Measurements from ENCODE around the gene LCN15.
"Not testable (repeated sequence)": the region's sequence is repeated elsewhere in the genome, so short reads cannot be mapped to it uniquely, and the experiment has no call there.

Gene LCN15

DNA sequence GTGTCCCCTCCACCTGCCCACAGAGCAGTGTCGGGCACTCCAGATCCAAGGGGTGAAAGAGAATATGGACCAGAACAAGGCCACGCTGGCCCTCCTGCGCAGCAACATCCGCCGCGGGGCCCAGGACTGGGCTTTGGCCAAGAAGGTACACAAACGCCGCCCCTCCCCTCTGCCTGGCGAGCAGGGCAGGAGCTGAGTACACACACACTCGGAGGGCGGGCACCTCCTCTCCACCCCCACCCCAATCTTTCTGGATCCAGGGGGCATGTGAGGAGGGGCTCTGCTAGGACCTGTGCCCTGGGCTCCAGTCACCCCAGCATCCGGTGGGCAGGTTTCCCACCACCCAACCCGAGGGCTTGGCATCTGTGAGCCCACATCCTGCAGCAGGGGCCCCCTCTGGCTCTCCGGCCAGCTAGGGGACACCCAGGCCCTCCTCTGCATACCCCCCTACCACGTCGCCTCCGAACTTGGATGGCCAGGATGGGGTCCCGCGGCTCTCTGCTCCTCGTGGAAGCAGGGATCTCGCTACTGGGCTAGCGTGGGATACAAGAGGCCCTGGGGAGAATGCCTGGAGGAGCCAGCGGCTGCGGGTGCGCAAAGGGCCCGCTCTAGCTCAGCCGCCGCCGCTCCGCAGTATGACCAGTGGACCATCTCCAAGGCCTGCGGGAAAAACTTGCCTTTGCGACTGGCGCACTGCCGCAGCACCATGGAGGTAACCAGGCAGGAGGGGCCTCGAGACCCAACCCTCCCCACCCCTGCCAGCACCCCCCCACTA, 34.9 kb upstream of the LCN15 start:
- H3K36me3 ChIP-seq (ENCODE audit: insufficient read depth, insufficient read length, low read length) = peaks cover 15% of the 10 kb centered on the region
- peak overlapping the region; percentile 32 for H3K4me3 ChIP-seq (ENCODE audit: insufficient read length, low read depth)
- peaks cover 20% of the 10 kb centered on the region for H3K4me1 ChIP-seq (ENCODE audit: insufficient read depth, insufficient read length)
- no peak for DNase-seq (ENCODE audit: low read depth, low spot score)
- peaks cover 21% of the 10 kb centered on the region for H3K27me3 ChIP-seq (ENCODE audit: insufficient read depth, insufficient read length)
- peak overlapping the region; percentile 68 for H3K9ac ChIP-seq (ENCODE audit: insufficient read length, low read depth)
- H3K9me3 ChIP-seq (ENCODE audit: insufficient read depth, low read length) = no peaks in the 10 kb centered on the region
- TF ChIP-seq ZNF274 (IDR thresholded peaks at IDR 0.05; ENCODE audit: low read depth, low read length) = no peak
- TF ChIP-seq SUZ12 (IDR thresholded peaks at IDR 0.05; ENCODE audit: extremely low read depth, insufficient read depth, insufficient read length) = no peak

DNA sequence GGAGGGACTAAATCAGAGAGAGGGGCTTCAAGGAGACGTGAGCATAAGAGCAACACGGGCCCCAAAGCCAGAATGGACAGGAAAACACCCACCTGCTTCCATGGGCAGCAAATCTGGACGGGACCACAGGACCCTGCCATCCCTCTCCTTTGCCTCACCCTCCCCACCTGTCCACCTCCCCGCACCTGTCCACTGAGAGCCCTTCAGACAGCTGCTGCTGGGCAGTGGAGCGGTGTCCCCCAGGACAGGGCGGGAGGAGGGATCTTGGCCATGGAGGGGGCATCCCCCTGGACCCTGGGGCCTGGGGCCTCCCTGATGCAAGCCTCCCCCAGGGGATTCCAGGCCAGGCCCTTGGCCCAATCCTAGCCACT, 34.4 kb upstream of the LCN15 start:
- H3K27me3 ChIP-seq (ENCODE audit: insufficient read depth, insufficient read length) = peaks cover 21% of the 10 kb centered on the region
- no peaks in the 10 kb centered on the region for H3K9me3 ChIP-seq (ENCODE audit: insufficient read depth, low read length)
- peaks cover 13% of the 10 kb centered on the region for H3K36me3 ChIP-seq (ENCODE audit: insufficient read depth, insufficient read length, low read length)
- TF ChIP-seq ZNF274 (IDR thresholded peaks at IDR 0.05; ENCODE audit: low read depth, low read length) = no peak
- no peak overlapping the region for H3K4me3 ChIP-seq (ENCODE audit: insufficient read length, low read depth)
- DNase-seq (ENCODE audit: low read depth, low spot score) = no peak
- H3K4me1 ChIP-seq (ENCODE audit: insufficient read depth, insufficient read length) = peaks cover 20% of the 10 kb centered on the region
- peak overlapping the region; percentile 68 for H3K9ac ChIP-seq (ENCODE audit: insufficient read length, low read depth)

DNA sequence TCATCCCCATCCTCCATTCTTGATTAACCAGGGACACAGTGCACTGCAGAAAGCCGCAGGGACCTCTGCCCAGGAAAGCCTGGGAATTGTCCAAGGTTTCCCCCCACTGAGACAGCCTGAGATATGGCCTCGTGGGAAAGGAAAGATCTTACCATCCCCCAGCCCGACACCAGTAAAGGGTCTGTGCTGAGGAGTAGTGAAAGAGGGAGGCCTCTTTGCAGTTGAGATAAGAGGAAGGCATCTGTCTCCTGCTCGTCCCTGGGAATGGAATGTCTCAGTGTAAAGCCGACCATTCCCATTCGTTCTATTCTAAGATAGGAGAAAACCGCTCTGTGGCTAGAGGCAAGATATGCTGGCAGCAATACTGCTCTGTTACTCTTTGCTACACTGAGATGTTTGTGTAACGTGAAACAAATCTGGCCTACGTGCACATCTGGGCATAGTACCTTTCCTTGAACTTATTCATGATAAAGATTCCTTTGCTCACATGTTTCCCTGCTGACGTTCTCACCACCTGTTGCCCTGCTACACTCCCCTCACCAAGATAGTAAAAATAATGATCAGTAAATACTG, 32.5 kb upstream of the LCN15 start:
- not testable (repeated sequence) for H3K9ac ChIP-seq (ENCODE audit: insufficient read length, low read depth); DNase-seq (ENCODE audit: low read depth, low spot score); H3K9me3 ChIP-seq (ENCODE audit: insufficient read depth, low read length); H3K4me3 ChIP-seq (ENCODE audit: insufficient read length, low read depth)
- peaks cover 29% of the 10 kb centered on the region for H3K4me1 ChIP-seq (ENCODE audit: insufficient read depth, insufficient read length)
- H3K36me3 ChIP-seq (ENCODE audit: insufficient read depth, insufficient read length, low read length) = peaks cover 26% of the 10 kb centered on the region
- H3K27me3 ChIP-seq (ENCODE audit: insufficient read depth, insufficient read length) = peaks cover 16% of the 10 kb centered on the region

DNA sequence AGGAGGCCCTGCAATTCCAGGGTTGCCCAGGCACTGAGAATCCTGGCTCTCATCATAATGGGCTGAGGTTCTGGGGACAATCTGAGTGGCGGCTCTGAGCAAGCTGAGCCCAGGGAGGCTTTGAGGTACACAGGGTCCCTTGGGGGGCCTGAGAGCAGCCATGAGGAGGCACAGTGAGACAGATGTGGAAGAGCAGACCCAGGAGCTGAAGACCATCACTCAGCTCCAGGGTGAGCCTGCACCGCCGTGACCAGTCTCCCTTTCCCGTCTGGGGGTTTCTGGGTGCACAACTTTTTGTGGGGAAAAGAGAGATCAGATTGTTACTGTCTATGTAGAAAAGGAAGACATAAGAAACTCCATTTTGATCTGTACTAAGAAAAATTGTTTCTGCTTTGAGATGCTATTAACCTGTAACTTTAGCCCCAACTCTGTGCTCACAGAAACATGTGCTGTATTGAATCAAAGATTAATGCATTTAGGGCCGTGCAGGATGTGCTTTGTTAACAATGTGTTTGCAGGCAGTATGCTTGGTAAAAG, 32.0 kb upstream of the LCN15 start, which contains the start of gene CCDC183:
CCDC183 (plus strand) TSS at position 101 of the 537 bp plus-strand sequence; CDS start at position 161, 60 bp downstream.
- Histone ChIP-seq H3K4me3 (ENCODE audit: insufficient read length, low read depth) (no peak within 1 kb of the TSS), H3K9me3 (ENCODE audit: insufficient read depth, low read length) (no peaks in the 10 kb centered on the region), H3K9ac (ENCODE audit: insufficient read length, low read depth) (peak within 1 kb of the TSS; percentile 12), H3K27me3 (ENCODE audit: insufficient read depth, insufficient read length) (peaks cover 16% of the 10 kb centered on the region), H3K4me1 (ENCODE audit: insufficient read depth, insufficient read length) (peaks cover 29% of the 10 kb centered on the region), H3K36me3 (ENCODE audit: insufficient read depth, insufficient read length, low read length) (peaks cover 26% of the 10 kb centered on the region)
- no peak for DNase-seq (ENCODE audit: low read depth, low spot score)
- TF ChIP-seq YY1 (IDR thresholded peaks at IDR 0.05; ENCODE audit: insufficient read depth, insufficient read length) = no peak
- no peak for TF ChIP-seq SUZ12 (IDR thresholded peaks at IDR 0.05; ENCODE audit: extremely low read depth, insufficient read depth, insufficient read length)
- TF ChIP-seq ZNF274 (IDR thresholded peaks at IDR 0.05; ENCODE audit: low read depth, low read length) = no peak

DNA sequence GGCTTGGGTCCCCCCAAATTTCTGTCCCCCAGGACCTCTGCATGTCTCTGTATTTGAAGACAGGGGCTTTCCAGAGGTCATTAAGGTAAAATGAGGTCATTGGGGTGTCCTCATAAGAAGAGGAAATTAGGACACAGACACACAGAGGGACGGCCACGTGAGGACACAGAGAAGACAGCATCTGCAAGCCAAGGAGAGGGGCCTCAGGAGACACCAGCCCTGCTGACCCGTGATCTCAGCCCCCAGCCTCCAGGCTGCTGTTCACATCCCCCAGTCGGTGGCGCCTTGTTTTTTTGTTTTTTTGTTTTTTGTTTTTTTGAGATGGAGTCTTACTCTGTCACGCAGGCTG, 30.7 kb upstream of the LCN15 start:
- peaks cover 16% of the 10 kb centered on the region for H3K27me3 ChIP-seq (ENCODE audit: insufficient read depth, insufficient read length)
- peaks cover 29% of the 10 kb centered on the region for H3K4me1 ChIP-seq (ENCODE audit: insufficient read depth, insufficient read length)
- no peak overlapping the region for H3K9ac ChIP-seq (ENCODE audit: insufficient read length, low read depth)
- H3K36me3 ChIP-seq (ENCODE audit: insufficient read depth, insufficient read length, low read length) = peaks cover 26% of the 10 kb centered on the region
- H3K9me3 ChIP-seq (ENCODE audit: insufficient read depth, low read length) = no peaks in the 10 kb centered on the region
- no peak overlapping the region for H3K4me3 ChIP-seq (ENCODE audit: insufficient read length, low read depth)
- TF ChIP-seq YY1 (IDR thresholded peaks at IDR 0.05; ENCODE audit: insufficient read depth, insufficient read length) (no peak), ZNF274 (IDR thresholded peaks at IDR 0.05; ENCODE audit: low read depth, low read length) (no peak), SUZ12 (IDR thresholded peaks at IDR 0.05; ENCODE audit: extremely low read depth, insufficient read depth, insufficient read length) (no peak)
- no peak for DNase-seq (ENCODE audit: low read depth, low spot score)

DNA sequence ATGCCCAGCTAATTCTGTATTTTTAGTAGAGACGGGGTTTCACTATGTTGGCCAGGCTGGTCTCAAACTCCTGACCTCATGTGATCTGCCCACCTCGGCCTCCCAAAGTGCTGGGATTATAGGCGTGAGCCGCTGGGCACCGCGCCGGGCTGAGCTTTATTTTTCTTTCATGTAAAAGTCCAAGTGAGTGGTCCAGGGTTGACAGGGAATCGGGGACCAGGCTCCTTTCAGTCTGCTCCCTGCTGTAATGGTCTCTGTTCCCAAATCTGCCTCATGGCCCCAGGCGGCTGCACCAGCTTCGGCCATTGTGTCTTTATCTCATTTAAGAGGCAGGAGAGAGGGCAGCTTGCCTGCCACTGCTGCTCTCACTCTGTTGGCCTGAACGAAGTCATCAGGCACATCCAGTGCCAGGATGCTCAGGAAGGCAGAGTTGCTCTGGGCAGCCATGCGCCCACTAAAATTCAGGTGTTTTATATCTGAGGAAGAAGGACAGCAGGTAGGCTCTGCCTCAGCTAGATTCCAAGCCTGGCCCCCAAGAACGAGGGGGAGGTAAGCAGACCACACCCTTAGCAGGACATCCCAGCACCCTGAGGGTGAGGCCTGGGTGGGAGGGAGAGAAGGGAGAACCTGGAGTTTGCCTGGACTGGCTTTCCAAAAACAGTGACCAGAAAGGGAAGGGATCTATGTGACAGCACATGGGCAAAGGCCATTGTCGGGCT, 30.1 kb upstream of the LCN15 start:
- peaks cover 11% of the 10 kb centered on the region for H3K27me3 ChIP-seq (ENCODE audit: insufficient read depth, insufficient read length)
- DNase-seq (ENCODE audit: low read depth, low spot score) = no peak
- TF ChIP-seq ZNF274 (IDR thresholded peaks at IDR 0.05; ENCODE audit: low read depth, low read length) = no peak
- TF ChIP-seq SUZ12 (IDR thresholded peaks at IDR 0.05; ENCODE audit: extremely low read depth, insufficient read depth, insufficient read length) = no peak
- no peak for TF ChIP-seq YY1 (IDR thresholded peaks at IDR 0.05; ENCODE audit: insufficient read depth, insufficient read length)
- peaks cover 27% of the 10 kb centered on the region for H3K4me1 ChIP-seq (ENCODE audit: insufficient read depth, insufficient read length)
- peaks cover 26% of the 10 kb centered on the region for H3K36me3 ChIP-seq (ENCODE audit: insufficient read depth, insufficient read length, low read length)
- no peaks in the 10 kb centered on the region for H3K9me3 ChIP-seq (ENCODE audit: insufficient read depth, low read length)
- no peak overlapping the region for H3K4me3 ChIP-seq (ENCODE audit: insufficient read length, low read depth)
- H3K9ac ChIP-seq (ENCODE audit: insufficient read length, low read depth) = no peak overlapping the region

Measured in NT2/D1 (cell line).